Measurements from ENCODE around the gene PDE4C.
A peak's percentile ranks its signal among the peaks of the same experiment; 100 is the strongest.
"Not testable (repeated sequence)": the region's sequence is repeated elsewhere in the genome, so short reads cannot be mapped to it uniquely, and the experiment has no call there.

Gene PDE4C

GRCh38 chr19:18223860-18224524 is 2.2 kb downstream of the PDE4C start:
- DNase-seq (ENCODE audit: low read depth), result no peak

GRCh38 chr19:18221815-18222725 is 4.2 kb downstream of the PDE4C start:
- DNase-seq (ENCODE audit: low read depth), result no peak

GRCh38 chr19:18220632-18221275 is 5.5 kb downstream of the PDE4C start:
- DNase-seq (ENCODE audit: low read depth), result no peak

DNA sequence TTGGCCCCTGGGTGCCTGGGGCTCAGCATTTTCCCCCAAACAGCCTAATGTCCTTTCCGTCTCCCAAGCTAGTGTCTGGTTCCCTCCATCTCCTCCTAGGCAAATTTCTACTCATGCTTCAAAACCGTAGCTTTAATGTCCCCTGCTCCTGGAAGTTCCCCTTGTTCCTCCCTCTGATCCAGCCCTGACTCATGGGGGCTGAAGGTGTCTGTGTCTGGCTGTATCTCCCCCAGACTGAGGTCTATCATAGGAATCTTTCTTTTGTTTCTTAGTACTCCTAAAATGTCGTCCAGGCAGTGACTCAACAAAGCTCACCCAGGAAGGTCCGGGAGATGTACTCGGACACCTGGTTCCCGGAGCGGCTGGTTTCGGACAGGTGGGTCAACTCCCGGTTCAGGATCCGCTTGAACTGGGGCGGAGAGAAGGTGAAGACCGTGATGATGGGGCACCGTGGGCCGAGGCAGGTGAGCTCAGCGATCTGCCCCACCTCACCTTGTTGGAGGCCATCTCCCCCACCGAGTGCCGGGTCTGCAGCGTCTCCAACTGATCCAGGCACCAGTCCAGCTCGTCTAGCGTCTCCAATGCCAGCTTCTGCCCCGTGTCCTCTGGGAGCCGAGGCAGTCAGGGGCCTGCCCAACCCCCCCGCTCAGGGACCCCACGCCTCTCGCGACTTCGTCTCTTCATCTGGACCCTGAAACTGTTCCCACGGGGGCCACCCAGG is 6.2 kb downstream of the PDE4C start:
- no peak for DNase-seq (ENCODE audit: low read depth)

DNA sequence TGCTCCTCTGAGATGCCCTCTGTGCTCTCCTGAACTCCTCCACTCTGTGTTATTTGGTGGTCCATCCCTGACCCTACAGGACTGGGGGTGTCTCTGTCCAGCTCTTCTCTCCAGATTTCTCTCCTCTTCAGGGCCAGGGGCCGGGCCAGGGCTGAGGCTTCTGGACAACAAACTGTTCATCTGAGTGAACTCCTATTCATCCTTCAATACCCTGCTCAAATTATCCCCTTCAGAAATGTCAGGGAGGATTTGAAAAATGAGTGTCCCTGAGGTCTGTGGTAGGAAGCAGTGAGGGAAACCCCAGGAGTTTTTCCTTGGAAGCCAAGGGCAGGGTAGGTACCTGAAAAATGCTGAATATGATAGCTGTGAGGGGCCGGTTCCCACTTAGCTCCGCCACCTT is 7.6 kb downstream of the PDE4C start:
- no peak for DNase-seq (ENCODE audit: low read depth)

GRCh38 chr19:18218159-18218558 is 8.1 kb downstream of the PDE4C start:
- DNase-seq (ENCODE audit: low read depth), result no peak

DNA sequence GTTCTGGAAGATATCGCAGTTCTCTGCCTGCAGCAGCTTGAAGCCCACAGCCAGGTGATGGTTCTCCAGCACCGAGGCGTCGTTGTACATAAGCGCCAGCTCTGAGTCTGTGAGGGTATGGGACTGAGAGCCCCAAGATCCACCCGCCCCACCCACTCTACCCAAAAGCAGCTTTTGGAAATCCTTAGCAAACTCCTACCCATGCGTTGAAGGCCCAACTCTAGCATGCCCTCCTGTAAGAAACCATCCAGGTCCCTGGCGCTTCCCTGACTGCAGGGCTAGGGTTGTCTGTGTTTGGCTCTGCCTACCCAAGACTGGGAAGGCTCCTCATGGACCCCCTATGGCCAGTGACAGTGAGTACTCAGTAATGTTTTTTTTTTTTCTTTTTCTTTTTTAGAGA is 9.4 kb downstream of the PDE4C start:
- DNase-seq (ENCODE audit: low read depth), result no peak

- no peak for DNase-seq (ENCODE audit: low read depth)
These were observed 11.3 kb downstream of the PDE4C start for GRCh38 chr19:18214779-18215433.

DNA sequence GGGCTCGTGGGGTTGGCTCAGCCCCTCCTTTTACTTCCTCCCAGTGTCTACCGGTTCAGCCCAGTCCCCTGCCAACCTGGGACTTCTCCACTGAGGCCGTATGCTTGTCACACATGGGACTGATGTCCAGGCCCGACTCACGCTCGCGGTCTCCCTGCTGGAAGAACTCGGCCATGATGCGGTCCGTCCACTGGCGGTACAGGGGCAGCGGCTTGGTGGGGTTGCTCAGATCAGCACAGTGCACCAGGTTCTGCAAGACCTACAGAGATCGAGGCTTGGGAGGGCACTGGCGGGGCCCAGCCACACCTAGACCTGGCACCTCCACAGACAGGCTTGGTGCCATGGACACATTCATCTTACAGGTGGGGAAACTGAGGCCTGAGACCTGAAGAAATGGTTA is 14.6 kb downstream of the PDE4C start:
- DNase-seq (ENCODE audit: low read depth), result no peak

DNA sequence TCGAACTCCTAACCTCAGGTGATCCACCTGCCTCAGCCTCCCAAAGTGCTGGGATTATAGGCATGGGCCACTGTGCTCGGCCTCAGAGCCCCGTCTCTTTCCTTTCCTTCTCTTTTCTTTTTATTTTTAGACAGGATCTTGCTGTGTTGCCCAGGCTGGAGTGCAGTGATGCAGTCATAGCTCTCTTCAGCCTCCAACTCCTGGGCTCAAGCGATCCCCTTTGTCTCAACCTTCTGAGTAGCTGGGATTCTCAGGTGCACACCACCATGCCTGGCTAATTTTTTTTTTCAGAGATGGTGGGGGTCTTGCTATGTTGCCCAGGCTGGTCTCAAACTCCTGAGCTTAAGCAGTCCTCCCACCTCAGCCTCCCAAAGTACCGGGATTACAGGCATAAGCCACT is 16.3 kb downstream of the PDE4C start:
- DNase-seq (ENCODE audit: low read depth), result not testable (repeated sequence)

DNA sequence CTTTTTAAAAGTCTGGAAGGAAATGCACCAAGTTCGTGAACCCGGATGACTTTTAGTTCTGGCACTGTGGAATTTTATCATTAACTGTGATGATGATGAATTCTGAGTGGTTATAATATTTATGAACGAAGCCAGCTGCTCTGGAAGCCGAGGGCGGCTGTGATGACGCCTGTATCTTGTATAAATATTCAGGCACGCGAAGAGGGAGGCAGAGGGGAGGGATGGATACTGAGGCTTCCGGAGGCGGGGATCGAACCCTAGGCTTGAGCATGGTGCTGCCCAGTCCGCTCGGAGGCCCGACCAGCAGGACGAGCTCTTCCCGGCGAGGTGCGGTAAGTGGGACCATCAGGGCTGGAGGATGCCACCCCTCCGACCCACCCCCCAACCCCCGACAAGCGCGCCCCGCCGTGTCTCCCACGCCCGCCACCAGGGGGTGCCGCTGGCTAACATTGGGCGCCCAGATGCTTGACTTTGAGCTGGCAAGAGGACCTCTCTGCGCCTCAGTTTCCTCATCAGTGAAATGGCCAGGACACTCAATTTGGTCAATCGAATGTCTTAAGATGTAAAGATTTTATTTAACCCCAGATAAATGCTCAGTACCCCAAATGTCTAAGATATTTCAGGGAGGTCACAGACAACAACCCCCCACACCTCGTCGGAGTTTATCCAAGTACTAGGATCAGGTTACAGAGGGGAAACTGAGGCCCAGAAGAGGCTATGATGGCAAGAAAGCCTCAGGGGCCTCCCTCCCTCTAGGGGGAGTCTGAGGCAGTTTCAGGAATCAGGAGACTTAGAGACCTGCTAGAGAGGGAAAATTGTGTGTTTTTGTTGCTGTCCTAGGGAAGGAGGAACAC is 17.9 kb downstream of the PDE4C start:
- no peak for DNase-seq (ENCODE audit: low read depth)

GRCh38 chr19:18206018-18206417 is 20.2 kb downstream of the PDE4C start:
- no peak for DNase-seq (ENCODE audit: low read depth)

GRCh38 chr19:18205200-18205892 is 20.9 kb downstream of the PDE4C start:
- DNase-seq (ENCODE audit: low read depth), result no peak

GRCh38 chr19:18204394-18205199 is 21.6 kb downstream of the PDE4C start:
- no peak for DNase-seq (ENCODE audit: low read depth)

DNA sequence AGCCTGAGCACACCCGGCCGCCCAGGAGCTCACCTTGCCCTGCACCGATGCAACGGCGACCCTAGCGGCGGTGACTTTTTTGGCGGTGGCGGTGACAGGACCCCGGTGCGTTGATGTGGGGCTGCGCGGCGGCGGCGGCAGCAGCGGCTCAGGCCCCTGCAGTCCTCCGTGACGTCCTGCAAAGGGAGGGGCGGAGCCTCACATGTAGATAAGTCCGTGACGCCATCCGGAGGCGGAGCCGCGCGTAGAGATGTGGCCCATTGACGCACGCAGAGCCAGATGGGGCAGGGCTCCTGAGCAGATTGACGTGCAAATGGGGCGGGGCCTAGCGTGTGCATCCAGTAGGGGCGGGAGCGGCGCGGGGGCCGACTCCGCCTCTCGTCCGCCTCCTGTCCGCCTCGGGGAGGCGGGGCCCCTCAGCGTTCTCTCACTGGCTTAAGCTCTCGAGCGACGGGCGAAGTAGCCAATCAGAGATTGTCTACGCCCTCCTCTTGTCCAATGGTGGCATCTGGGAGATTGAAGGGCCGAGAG is 22.3 kb downstream of the PDE4C start, which contains the start of gene RAB3A:
TSS of gene RAB3A (minus strand) at position 180 of the 531 bp plus-strand sequence. CDS start 1,302 bp downstream, outside the sequence.
- peak; percentile 99 for DNase-seq (ENCODE audit: low read depth)

- no peak for DNase-seq (ENCODE audit: low read depth)
These were observed 22.8 kb downstream of the PDE4C start for GRCh38 chr19:18203408-18203862.

DNA sequence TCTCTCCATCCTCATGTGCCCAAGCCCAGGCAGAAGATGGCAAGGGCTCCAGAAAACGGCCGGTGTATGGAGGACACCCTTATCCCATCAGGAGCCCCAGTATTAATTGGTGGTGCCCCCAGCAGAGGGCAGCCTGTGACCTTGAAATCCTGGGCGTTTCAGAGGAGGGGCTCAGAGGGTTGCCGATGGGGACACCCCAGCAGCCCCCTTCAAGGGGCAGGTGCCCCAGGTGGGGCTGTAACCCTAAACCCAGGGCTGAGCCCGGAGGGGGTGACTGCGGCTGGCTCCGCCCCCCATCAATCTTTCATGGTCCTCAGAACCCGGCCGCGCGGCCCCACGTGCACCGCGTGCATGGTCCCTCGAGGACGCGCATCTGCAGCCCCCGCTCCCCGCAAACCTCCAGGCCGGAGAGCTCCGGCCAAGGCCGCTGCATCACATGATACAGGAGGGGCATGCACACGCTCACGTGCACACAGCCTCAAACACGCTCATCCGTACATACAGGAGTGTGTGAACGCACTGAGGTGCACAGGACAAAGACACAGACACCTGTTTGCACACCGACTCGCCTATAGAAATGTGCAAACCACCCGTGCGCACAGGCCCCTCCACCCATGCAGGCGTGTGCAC is 23.3 kb downstream of the PDE4C start:
- no peak for DNase-seq (ENCODE audit: low read depth)

DNA sequence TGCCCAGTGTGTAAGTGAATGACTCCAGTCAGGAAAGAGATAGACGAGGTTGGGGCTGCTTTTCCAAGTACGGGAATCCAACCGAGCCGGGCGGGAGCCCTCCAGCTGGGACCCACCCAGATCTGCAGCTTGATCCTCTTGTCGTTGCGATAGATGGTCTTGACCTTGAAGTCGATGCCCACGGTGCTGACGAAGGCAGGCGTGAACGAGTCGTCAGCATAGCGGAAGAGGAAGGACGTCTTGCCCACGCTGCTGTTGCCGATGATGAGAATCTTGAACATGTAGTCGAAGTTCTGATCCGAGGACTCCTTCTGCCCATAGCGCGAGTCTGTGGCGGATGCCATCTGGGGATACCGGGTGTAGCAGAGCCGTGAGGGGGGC is 23.9 kb downstream of the PDE4C start:
- DNase-seq (ENCODE audit: low read depth), result no peak

All from stimulated activated CD8-positive, alpha-beta memory T cell treated with anti-CD3 and anti-CD28 coated beads, Interleukin-4, amount 100 ng/mL, for 24 hours (primary cell).